Sigmoid colon (tissue), 7 donors: ENCODE results near the gene MMP17. TPM values are rescaled to one million over a fixed set of nuclear protein-coding genes. Genes with fewer than 3 reads are reported as not detected.

ENCODE experiments used
- DNase-seq: peaks from one replicate; pipeline ENCODE4 v3.0.0-alpha.2; 2019
- H3K27ac ChIP-seq, 4 donors: fragments of 200-600 bp; sonication (generic); one replicate each; pipeline ENCODE4 v1.5.1; 2016 to 2019; ENCODE audit warnings: mild to moderate bottlenecking in 1 of 4
- H3K27me3 ChIP-seq, 3 donors: fragments of 200-600 bp; sonication (generic); one replicate each; pipeline ENCODE4 v1.5.1; 2019; ENCODE audit warnings: mild to moderate bottlenecking in 1 of 3
- H3K36me3 ChIP-seq, 4 donors: fragments of 200-600 bp; sonication (generic); one replicate each; pipeline ENCODE4 v1.5.1; 2016 to 2019
- H3K4me1 ChIP-seq, 4 donors: fragments of 200-600 bp; sonication (generic); one replicate each; pipeline ENCODE4 v1.5.1; 2017 to 2019
- H3K4me3 ChIP-seq, 4 donors: fragments of 200-600 bp; sonication (generic); one replicate each; pipeline ENCODE4 v1.5.1; 2017 to 2019; ENCODE audit warnings: mild to moderate bottlenecking in 2 of 4, moderate library complexity in 1 of 4
- H3K9me3 ChIP-seq, 4 donors: fragments of 200-600 bp in 3 of 4; sonication (generic) in 3 of 4; one replicate each; pipeline versions ENCODE4 v1.5.1 to v1.6.1; 2013 to 2019
- EP300 ChIP-seq, 4 donors: sonication (generic); formaldehyde crosslinking; IDR thresholded peaks; one replicate each; pipeline ENCODE4 v1.6.1; 2017; ENCODE audit warnings: antibody characterized with exemption in 4 of 4
- POLR2A ChIP-seq, 2 donors: fragments of 450-650 bp; IDR thresholded peaks; one replicate each; pipeline ENCODE4 v1.6.1; 2016; ENCODE audit warnings: antibody characterized with exemption in 2 of 2, mild to moderate bottlenecking in 2 of 2, moderate library complexity in 2 of 2
- POLR2AphosphoS5 ChIP-seq, 4 donors: sonication (generic); formaldehyde crosslinking; IDR thresholded peaks; one replicate each; pipeline ENCODE4 v1.6.1; 2017; ENCODE audit warnings: antibody characterized with exemption in 4 of 4
- WGBS, 2 donors: extraction: QIAGEN DNeasy Blood & Tissue Kit; methylation state at CpG; one replicate each; pipeline ENCODE4 v1.1.7; 2013; 5-methylcytosine and 5-hydroxymethylcytosine counted together
- intact Hi-C: fragments of 100-400 bp; cut with DNase I; formaldehyde crosslinking; loops from one replicate; pipeline ENCODE4 v1.15.1; 2023
- polyA plus RNA-seq, 3 donors: library from polyadenylated mRNA; stranded (reverse); fragments of 200-250 nt; gene quantifications; one replicate each; pipeline ENCODE4 v1.2.3, GENCODE V29; 2013
- total RNA-seq, 4 donors: library from RNA; depleted of rRNA; stranded (reverse); fragments of >200 nt; gene quantifications; one replicate each; pipeline ENCODE4 v1.1.0, GENCODE V29; 2016
- TF ChIP-seq, protein P1 (sequence below), 4 experiments: fragments of 450-650 bp in 3 of 4; fragments of 200-600 bp in 1 of 4; IDR thresholded peaks; one replicate each; pipeline ENCODE4 v1.5.1; 2016 to 2019; ENCODE audit warnings: antibody characterized with exemption in 4 of 4, mild to moderate bottlenecking in 3 of 4, moderate library complexity in 2 of 4
- donor health status: healthy with polysubstance abuse.
- donor health status: Bipolar disorder and iron deficiency.
- donor health status: healthy.

MMP17 gene
- total and polyA plus RNA-seq, 7 donors = 0.60 to 7.1 (median 4.9) TPM; not detected in 1

- Histone ChIP-seq H3K27ac (no peak overlapping the region), H3K9me3 (no peaks in the 10 kb centered on the region), H3K4me3 (no peak overlapping the region), H3K27me3 (no peaks in the 10 kb centered on the region), H3K36me3 (no peaks in the 10 kb centered on the region), H3K4me1 (no peaks in the 10 kb centered on the region)
- DNase-seq = no peak
- TF ChIP-seq, protein P1, sequence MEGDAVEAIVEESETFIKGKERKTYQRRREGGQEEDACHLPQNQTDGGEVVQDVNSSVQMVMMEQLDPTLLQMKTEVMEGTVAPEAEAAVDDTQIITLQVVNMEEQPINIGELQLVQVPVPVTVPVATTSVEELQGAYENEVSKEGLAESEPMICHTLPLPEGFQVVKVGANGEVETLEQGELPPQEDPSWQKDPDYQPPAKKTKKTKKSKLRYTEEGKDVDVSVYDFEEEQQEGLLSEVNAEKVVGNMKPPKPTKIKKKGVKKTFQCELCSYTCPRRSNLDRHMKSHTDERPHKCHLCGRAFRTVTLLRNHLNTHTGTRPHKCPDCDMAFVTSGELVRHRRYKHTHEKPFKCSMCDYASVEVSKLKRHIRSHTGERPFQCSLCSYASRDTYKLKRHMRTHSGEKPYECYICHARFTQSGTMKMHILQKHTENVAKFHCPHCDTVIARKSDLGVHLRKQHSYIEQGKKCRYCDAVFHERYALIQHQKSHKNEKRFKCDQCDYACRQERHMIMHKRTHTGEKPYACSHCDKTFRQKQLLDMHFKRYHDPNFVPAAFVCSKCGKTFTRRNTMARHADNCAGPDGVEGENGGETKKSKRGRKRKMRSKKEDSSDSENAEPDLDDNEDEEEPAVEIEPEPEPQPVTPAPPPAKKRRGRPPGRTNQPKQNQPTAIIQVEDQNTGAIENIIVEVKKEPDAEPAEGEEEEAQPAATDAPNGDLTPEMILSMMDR (IDR thresholded peaks at IDR 0.05) = no peak
- TF ChIP-seq EP300 (IDR thresholded peaks at IDR 0.05) (no peak), POLR2A (IDR thresholded peaks at IDR 0.05) (no peak), POLR2AphosphoS5 (IDR thresholded peaks at IDR 0.05) (no peak)
- 74 to 77% methylated on average over 13 of the region's 13 CpGs for WGBS, 2 donors
- intact Hi-C loops = no loop called here
Observed at GRCh38 chr12:131810726-131811125, 17.5 kb upstream of the MMP17 start.

DNA sequence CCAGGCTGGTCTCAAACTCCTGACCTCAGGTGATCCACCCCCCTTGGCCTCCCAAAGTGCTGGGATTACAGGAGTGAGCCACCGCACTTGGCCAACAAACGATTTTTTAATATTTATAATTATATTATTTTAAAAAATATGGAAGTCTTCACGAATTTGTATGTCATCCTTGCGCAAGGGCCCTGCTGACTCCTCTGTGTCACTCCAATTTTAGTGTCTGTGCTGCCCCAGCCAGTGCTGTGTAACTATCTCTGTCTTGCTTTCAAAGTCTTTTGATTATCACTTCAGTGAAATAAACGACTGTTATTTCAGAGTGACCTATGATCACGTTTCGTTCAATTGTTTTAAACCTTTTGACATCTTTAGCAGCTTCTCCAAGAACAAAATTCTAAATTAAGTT lies 13.1 kb upstream of the MMP17 start:
- WGBS, 2 donors = 79 to 86% methylated on average over 7 of the region's 7 CpGs
- H3K9me3 ChIP-seq = no peaks in the 10 kb centered on the region
- TF ChIP-seq POLR2AphosphoS5 (IDR thresholded peaks at IDR 0.05) (no peak), EP300 (IDR thresholded peaks at IDR 0.05) (no peak), POLR2A (IDR thresholded peaks at IDR 0.05) (no peak)
- TF ChIP-seq, protein P1 (IDR thresholded peaks at IDR 0.05) = no peak
- intact Hi-C loops = no loop called here
- no peaks in the 10 kb centered on the region for H3K4me1 ChIP-seq
- no peak overlapping the region for H3K27ac ChIP-seq
- DNase-seq = no peak
- H3K27me3 ChIP-seq = no peaks in the 10 kb centered on the region
- no peak overlapping the region for H3K4me3 ChIP-seq
- no peaks in the 10 kb centered on the region for H3K36me3 ChIP-seq

GRCh38 chr12:131816495-131816894 lies 11.7 kb upstream of the MMP17 start:
- Histone ChIP-seq H3K4me1 (no peaks in the 10 kb centered on the region), H3K4me3 (no peak overlapping the region), H3K9me3 (no peaks in the 10 kb centered on the region), H3K36me3 (no peaks in the 10 kb centered on the region), H3K27ac (no peak overlapping the region), H3K27me3 (no peaks in the 10 kb centered on the region)
- no peak for DNase-seq
- 72 to 87% methylated on average over 5 of the region's 5 CpGs for WGBS, 2 donors
- TF ChIP-seq POLR2AphosphoS5 (IDR thresholded peaks at IDR 0.05) (no peak), EP300 (IDR thresholded peaks at IDR 0.05) (no peak), POLR2A (IDR thresholded peaks at IDR 0.05) (no peak)
- TF ChIP-seq, protein P1 (IDR thresholded peaks at IDR 0.05) = no peak
- intact Hi-C loops = no loop called here

DNA sequence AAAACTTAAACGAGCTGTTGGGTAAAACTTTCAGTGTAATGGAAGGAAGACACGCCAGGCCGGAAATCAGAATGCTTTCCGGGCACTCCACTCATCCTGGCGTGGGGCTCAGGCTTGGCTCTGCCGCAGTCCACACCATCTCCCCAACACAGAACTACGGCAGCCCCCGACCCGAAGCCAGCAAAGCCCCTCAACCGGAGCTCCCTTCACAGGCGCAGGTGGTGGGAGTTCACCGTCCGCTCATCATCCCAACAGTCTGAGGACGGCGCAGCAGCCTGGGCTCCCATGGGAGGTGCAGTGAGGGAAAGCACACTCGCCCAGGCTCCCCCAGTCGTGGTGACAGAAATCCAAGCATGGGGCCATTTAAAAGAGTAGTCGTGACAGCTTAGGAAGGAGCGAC lies 11.0 kb upstream of the MMP17 start:
- no peak overlapping the region for H3K4me3 ChIP-seq
- no peak overlapping the region for H3K27ac ChIP-seq
- 91 to 92% methylated on average over 19 of the region's 19 CpGs for WGBS, 2 donors
- TF ChIP-seq EP300 (IDR thresholded peaks at IDR 0.05) (no peak), POLR2AphosphoS5 (IDR thresholded peaks at IDR 0.05) (no peak), POLR2A (IDR thresholded peaks at IDR 0.05) (no peak)
- TF ChIP-seq, protein P1 (IDR thresholded peaks at IDR 0.05) = no peak
- no peaks in the 10 kb centered on the region for H3K9me3 ChIP-seq
- H3K4me1 ChIP-seq = no peaks in the 10 kb centered on the region
- H3K36me3 ChIP-seq = no peaks in the 10 kb centered on the region
- intact Hi-C loops = no loop called here
- no peak for DNase-seq
- no peaks in the 10 kb centered on the region for H3K27me3 ChIP-seq
